ENCODE results near the gene CCDC80. TPM values are rescaled to one million over a fixed set of nuclear protein-coding genes. Genes with fewer than 3 reads are reported as not detected.

CCDC80 gene
- polyA plus RNA-seq, 3 donors = 0.05 TPM; not detected in 2

DNA sequence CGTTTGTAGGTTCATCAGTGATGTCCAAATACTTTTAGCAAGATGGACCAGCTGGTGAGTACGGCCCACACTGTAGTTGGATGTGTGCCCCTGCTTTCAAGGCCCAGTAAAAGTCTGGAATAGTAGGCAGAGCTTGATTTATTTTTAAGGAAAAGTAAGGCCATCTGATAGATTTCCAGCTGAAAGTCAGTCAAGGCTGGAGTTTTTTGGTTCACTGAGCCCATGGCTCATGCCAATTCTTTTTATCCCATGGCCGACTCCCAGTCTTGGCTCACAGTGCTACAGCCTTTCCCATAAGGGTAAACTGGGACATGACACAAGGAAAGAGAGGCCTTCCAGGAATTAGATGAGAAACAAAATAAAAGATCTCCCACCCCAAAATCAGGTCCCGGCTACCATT is 13.5 kb downstream of the CCDC80 start:
- no peak for DNase-seq
- Histone ChIP-seq H3K79me2 (ENCODE audit: insufficient read depth, low read length) (no peaks in the 10 kb centered on the region), H3K4me3 (replicated peaks in 1 of 3; ENCODE audit: low read depth in 2 of 3, low read length in 3 of 3) (no peak overlapping the region), H3K4me2 (replicated peaks; ENCODE audit: extremely low read depth, low read length, poor library complexity, severe bottlenecking) (no peak overlapping the region), H3K4me1 (ENCODE audit: control insufficient read depth in 1 of 2, insufficient read depth in 2 of 2, low read length in 2 of 2) (no peaks in the 10 kb centered on the region), H3K36me3 (replicated peaks in 1 of 2; ENCODE audit: control insufficient read depth in 1 of 2, insufficient read depth in 2 of 2, low read length in 2 of 2) (no peaks in the 10 kb centered on the region), H3K27ac (ENCODE audit: low read depth in 1 of 2, low read length in 2 of 2) (no peak overlapping the region), H3K9me3 (replicated peaks in 1 of 2; ENCODE audit: control insufficient read depth in 1 of 2, insufficient read depth in 1 of 2, low read length in 2 of 2) (no peaks in the 10 kb centered on the region), H3K27me3 (ENCODE audit: control insufficient read depth in 2 of 2, insufficient read depth in 2 of 2, low read length in 2 of 2) (no peaks in the 10 kb centered on the region), H4K20me1 (ENCODE audit: insufficient read depth, low read length) (no peaks in the 10 kb centered on the region), H3K9ac (ENCODE audit: insufficient read depth, low read length, poor library complexity, severe bottlenecking) (no peak overlapping the region), H2AFZ (ENCODE audit: insufficient read depth, low read depth, low read length, poor library complexity, severe bottlenecking) (peak overlapping the region; percentile 12)
- intact Hi-C loops (cut with micrococcal nuclease) = no loop called here
- TF ChIP-seq, protein P1, sequence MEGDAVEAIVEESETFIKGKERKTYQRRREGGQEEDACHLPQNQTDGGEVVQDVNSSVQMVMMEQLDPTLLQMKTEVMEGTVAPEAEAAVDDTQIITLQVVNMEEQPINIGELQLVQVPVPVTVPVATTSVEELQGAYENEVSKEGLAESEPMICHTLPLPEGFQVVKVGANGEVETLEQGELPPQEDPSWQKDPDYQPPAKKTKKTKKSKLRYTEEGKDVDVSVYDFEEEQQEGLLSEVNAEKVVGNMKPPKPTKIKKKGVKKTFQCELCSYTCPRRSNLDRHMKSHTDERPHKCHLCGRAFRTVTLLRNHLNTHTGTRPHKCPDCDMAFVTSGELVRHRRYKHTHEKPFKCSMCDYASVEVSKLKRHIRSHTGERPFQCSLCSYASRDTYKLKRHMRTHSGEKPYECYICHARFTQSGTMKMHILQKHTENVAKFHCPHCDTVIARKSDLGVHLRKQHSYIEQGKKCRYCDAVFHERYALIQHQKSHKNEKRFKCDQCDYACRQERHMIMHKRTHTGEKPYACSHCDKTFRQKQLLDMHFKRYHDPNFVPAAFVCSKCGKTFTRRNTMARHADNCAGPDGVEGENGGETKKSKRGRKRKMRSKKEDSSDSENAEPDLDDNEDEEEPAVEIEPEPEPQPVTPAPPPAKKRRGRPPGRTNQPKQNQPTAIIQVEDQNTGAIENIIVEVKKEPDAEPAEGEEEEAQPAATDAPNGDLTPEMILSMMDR (IDR thresholded peaks at IDR 0.05) = no peak
- Mint-ChIP-seq H3K9me3 (no peaks in the 10 kb centered on the region), H3K27me3 (ENCODE audit: low read depth in 3 of 3) (peaks cover 0 to 3% (median 0%) of the 10 kb centered on the region in 3 donors), H3K4me3 (no peak overlapping the region), H3K4me1 (peaks cover 6% of the 10 kb centered on the region), H3K27ac (no peak overlapping the region), H3K36me3 (no peaks in the 10 kb centered on the region)
- WGBS (ENCODE audit: insufficient coverage) = 100% methylated on average over 2 of the region's 4 CpGs

DNA sequence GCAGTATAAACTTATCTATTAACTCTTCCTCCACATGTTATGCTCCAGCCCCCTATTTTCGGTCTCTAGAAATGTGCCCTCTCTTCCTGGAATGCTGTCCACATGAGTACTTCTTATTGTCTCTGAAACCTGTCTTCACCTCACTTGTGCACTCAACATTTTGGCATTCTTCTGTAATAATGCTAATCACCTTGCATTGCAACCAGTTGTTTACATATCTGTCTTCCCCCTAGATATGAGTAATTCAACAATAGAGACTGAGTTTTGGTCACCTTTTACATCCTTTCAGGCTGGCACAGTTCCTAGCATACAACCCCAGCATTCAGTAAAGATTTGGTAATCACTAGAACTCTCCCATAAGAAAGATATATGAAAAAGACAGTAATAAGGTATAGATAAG is 17.2 kb downstream of the CCDC80 start:
- intact Hi-C loops (cut with micrococcal nuclease) = no loop called here
- Histone ChIP-seq H3K9me3 (replicated peaks in 1 of 2; ENCODE audit: control insufficient read depth in 1 of 2, insufficient read depth in 1 of 2, low read length in 2 of 2) (no peaks in the 10 kb centered on the region), H3K36me3 (replicated peaks in 1 of 2; ENCODE audit: control insufficient read depth in 1 of 2, insufficient read depth in 2 of 2, low read length in 2 of 2) (no peaks in the 10 kb centered on the region), H4K20me1 (ENCODE audit: insufficient read depth, low read length) (no peaks in the 10 kb centered on the region), H3K4me1 (ENCODE audit: control insufficient read depth in 1 of 2, insufficient read depth in 2 of 2, low read length in 2 of 2) (peaks cover 0 to 7% of the 10 kb centered on the region in 2 donors), H2AFZ (ENCODE audit: insufficient read depth, low read depth, low read length, poor library complexity, severe bottlenecking) (no peak overlapping the region), H3K4me2 (replicated peaks; ENCODE audit: extremely low read depth, low read length, poor library complexity, severe bottlenecking) (no peak overlapping the region), H3K27ac (ENCODE audit: low read depth in 1 of 2, low read length in 2 of 2) (no peak overlapping the region), H3K4me3 (replicated peaks in 1 of 3; ENCODE audit: low read depth in 2 of 3, low read length in 3 of 3) (no peak overlapping the region), H3K9ac (ENCODE audit: insufficient read depth, low read length, poor library complexity, severe bottlenecking) (no peak overlapping the region), H3K79me2 (ENCODE audit: insufficient read depth, low read length) (no peaks in the 10 kb centered on the region), H3K27me3 (ENCODE audit: control insufficient read depth in 2 of 2, insufficient read depth in 2 of 2, low read length in 2 of 2) (no peaks in the 10 kb centered on the region)
- TF ChIP-seq, protein P1 (IDR thresholded peaks at IDR 0.05) = no peak
- DNase-seq = no peak
- H3K27me3 Mint-ChIP-seq (ENCODE audit: low read depth in 3 of 3) = no peaks in the 10 kb centered on the region
- 83% methylated on average over 1 of the region's 1 CpG for WGBS (ENCODE audit: insufficient coverage)
- H3K27ac Mint-ChIP-seq = no peak overlapping the region
- no peak overlapping the region for H3K4me3 Mint-ChIP-seq
- peaks cover 3% of the 10 kb centered on the region for H3K4me1 Mint-ChIP-seq
- peaks cover 0 to 4% (median 0%) of the 10 kb centered on the region in 7 donors for H3K9me3 Mint-ChIP-seq
- no peaks in the 10 kb centered on the region for H3K36me3 Mint-ChIP-seq
